COLO668 (cell line): ENCODE data around the gene MISP3.

Experiments used
- DNase-seq: peaks from one replicate; lab custom pipeline; 2025; ENCODE audit not compliant: unreplicated experiment; lab: John Stamatoyannopoulos, UW

MISP3 gene

GRCh38 chr19:14078411-14078810, 5.8 kb downstream of the MISP3 start:
- no peak for DNase-seq

GRCh38 chr19:14080887-14081796, 8.6 kb downstream of the MISP3 start:
- peak; percentile 96 for DNase-seq

GRCh38 chr19:14081797-14082674, 9.4 kb downstream of the MISP3 start:
- peak; percentile 18 for DNase-seq

GRCh38 chr19:14082675-14082960, 10.0 kb downstream of the MISP3 start:
- no peak for DNase-seq

- no peak for DNase-seq
Measured at GRCh38 chr19:14085309-14085995, 12.9 kb downstream of the MISP3 start, which contains the start of gene C19orf67. Gene C19orf67, minus strand, starts transcription at chr19:14085783. Its CDS starts 156 bp downstream, at chr19:14085627.

- DNase-seq, result no peak
Measured at GRCh38 chr19:14086098-14086497, 13.5 kb downstream of the MISP3 start.

- DNase-seq, result no peak
Measured at GRCh38 chr19:14088634-14089411, 16.2 kb downstream of the MISP3 start.

- no peak for DNase-seq
Measured at GRCh38 chr19:14089412-14089661, 16.8 kb downstream of the MISP3 start.

GRCh38 chr19:14089662-14090508, 17.3 kb downstream of the MISP3 start:
- peak; percentile 75 for DNase-seq

GRCh38 chr19:14090509-14091080, 18.0 kb downstream of the MISP3 start, which contains the start of gene SAMD1:
Gene SAMD1, minus strand, starts transcription at chr19:14090751.
- peak; percentile 87 for DNase-seq

GRCh38 chr19:14091081-14091812, 18.7 kb downstream of the MISP3 start:
- peak; percentile 87 for DNase-seq

GRCh38 chr19:14091813-14092462, 19.4 kb downstream of the MISP3 start:
- no peak for DNase-seq

- DNase-seq, result no peak
Measured at GRCh38 chr19:14093117-14093823, 20.7 kb downstream of the MISP3 start.

GRCh38 chr19:14094854-14095253, 22.3 kb downstream of the MISP3 start:
- DNase-seq, result no peak

GRCh38 chr19:14096272-14096992, 23.8 kb downstream of the MISP3 start:
- no peak for DNase-seq

GRCh38 chr19:14097532-14098151, 25.1 kb downstream of the MISP3 start:
- DNase-seq, result no peak
